Measurements from ENCODE around the gene DBNL. TPM values are rescaled to one million over a fixed set of nuclear protein-coding genes. Genes with fewer than 3 reads are reported as not detected.

DBNL gene
- total and polyA plus RNA-seq, 2 of the 13 experiments (the other 11 are each of a cell fraction or from before 2014, with no cell fraction given): 20.8 to 35.1 TPM

DNA sequence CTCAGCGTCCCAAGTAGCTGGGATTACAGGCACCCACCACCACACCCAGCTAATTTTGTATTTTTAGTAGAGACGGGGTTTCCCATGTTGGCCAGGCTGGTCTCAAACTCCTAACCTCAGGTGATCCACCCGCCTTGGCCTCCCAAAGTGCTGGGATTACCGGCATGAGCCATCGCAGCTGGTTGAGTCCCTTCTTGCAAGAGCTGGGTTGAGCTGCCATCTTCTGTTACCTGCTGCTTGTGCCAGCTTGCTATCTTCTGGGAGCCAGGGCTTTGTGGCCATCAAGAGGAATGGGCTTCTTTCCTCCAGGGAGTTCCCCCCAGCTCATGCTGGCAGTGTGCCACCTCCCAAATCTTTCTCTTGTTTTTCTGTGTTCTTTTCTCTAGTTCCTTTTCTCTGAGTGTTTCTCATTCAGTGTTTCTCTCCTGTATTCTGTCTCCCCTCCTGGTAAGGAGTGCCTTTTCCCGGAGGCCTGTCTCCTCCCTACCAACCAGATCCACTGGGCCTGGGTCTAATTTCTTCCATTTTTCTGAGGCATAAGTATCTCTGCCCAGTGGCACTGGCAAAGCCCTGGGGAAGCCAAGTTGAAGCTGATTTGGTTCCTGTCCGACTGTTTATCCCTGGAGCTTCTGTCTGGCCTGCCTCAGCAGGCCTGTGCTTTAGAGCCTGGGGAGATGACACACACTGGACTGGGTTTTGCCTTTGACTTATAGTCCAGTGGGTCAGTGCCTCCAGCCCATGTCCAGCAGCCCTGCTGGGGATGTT is 3.7 kb downstream of the DBNL start:
- Histone ChIP-seq H3K36me3 (replicated peaks in 1 of 2; ENCODE audit: control insufficient read depth in 1 of 2, insufficient read depth in 2 of 2, low read length in 2 of 2) (peaks cover 16 to 40% of the 10 kb centered on the region in 2 experiments; a peak in 4 of 5 replicates), H3K9me3 (ENCODE audit: low read length) (no peaks in the 10 kb centered on the region), H3K4me3 (replicated peaks in 1 of 3; ENCODE audit: insufficient read depth in 1 of 3, low read depth in 2 of 3, low read length in 3 of 3) (no peak overlapping the region), H3K79me2 (ENCODE audit: insufficient read depth, low read length) (peaks cover 27% of the 10 kb centered on the region), H3K27ac (ENCODE audit: extremely low read length, insufficient read depth, low read length) (no peak overlapping the region), H4K20me1 (ENCODE audit: insufficient read depth, low read length) (no peaks in the 10 kb centered on the region), H3K4me2 (ENCODE audit: low read depth, low read length) (no peak overlapping the region), H3K9ac (ENCODE audit: insufficient read depth, low read depth, low read length) (no peak overlapping the region), H2AFZ (ENCODE audit: low read length) (no peak overlapping the region), H3K27me3 (ENCODE audit: control insufficient read depth in 1 of 2, insufficient read depth in 2 of 2, low read length in 2 of 2) (no peaks in the 10 kb centered on the region; a peak in 1 of 5 replicates), H3K4me1 (ENCODE audit: insufficient read depth, low read length) (peaks cover 34% of the 10 kb centered on the region)
- in situ Hi-C loops (cut with HindIII; ENCODE audit: extremely low pct_ligation_motif_present, low pct_unique_long_range_greater_than_20kb): no loop called here
- ATAC-seq (no peak), FAIRE-seq (no peak), DNase-seq (ENCODE audit: low spot score) (no peak)
- 94% methylated on average over 7 of the region's 7 CpGs for WGBS (ENCODE audit: low lambda C conversion rate)
- TF ChIP-seq, protein P1, sequence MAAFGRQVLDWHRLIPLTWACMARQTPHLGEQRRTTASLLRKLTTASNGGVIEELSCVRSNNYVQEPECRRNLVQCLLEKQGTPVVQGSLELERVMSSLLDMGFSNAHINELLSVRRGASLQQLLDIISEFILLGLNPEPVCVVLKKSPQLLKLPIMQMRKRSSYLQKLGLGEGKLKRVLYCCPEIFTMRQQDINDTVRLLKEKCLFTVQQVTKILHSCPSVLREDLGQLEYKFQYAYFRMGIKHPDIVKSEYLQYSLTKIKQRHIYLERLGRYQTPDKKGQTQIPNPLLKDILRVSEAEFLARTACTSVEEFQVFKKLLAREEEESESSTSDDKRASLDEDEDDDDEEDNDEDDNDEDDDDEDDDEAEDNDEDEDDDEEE (CRISPR knock-in tag; IDR thresholded peaks at IDR 0.05): no peak
- TF ChIP-seq ZNF234 (CRISPR knock-in tag; conservative IDR thresholded peaks at IDR 0.05): no peak
- TF ChIP-seq, protein P2, sequence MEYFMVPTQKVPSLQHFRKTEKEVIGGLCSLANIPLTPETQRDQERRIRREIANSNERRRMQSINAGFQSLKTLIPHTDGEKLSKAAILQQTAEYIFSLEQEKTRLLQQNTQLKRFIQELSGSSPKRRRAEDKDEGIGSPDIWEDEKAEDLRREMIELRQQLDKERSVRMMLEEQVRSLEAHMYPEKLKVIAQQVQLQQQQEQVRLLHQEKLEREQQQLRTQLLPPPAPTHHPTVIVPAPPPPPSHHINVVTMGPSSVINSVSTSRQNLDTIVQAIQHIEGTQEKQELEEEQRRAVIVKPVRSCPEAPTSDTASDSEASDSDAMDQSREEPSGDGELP (IDR thresholded peaks at IDR 0.05; ENCODE audit: borderline replicate concordance, low read depth): no peak
- no peak for TF ChIP-seq ZNF225 (CRISPR knock-in tag; IDR thresholded peaks at IDR 0.05)
- TF ChIP-seq KLF9 (CRISPR knock-in tag; IDR thresholded peaks at IDR 0.05; ENCODE audit: low read depth): no peak
- no peak for TF ChIP-seq NBN (conservative IDR thresholded peaks at IDR 0.05)
- TF ChIP-seq RCOR2 (CRISPR knock-in tag; IDR thresholded peaks at IDR 0.05): no peak
- no peak for TF ChIP-seq MZF1 (CRISPR knock-in tag; IDR thresholded peaks at IDR 0.05; ENCODE audit: borderline replicate concordance)
- ChIA-PET CTCF (ENCODE audit: low intra/inter-chr PET ratio, low total read pairs) (no interaction called here), POLR2A (no interaction called here)
- BruUV-seq (replicated peaks): no TSS peak
- intact Hi-C loops (cut with micrococcal nuclease; ENCODE audit: unreplicated experiment): no loop called here
